HuH-7.5 (cell line): Measurements from ENCODE around the gene MGAT4C.
"Not testable (repeated sequence)": the region's sequence is repeated elsewhere in the genome, so short reads cannot be mapped to it uniquely, and the experiment has no call there.

Experiments
- DNase-seq: peaks from one replicate; pipeline ENCODE4 v3.0.0; 2011; ENCODE audit warnings: low spot score

The MGAT4C gene

DNA sequence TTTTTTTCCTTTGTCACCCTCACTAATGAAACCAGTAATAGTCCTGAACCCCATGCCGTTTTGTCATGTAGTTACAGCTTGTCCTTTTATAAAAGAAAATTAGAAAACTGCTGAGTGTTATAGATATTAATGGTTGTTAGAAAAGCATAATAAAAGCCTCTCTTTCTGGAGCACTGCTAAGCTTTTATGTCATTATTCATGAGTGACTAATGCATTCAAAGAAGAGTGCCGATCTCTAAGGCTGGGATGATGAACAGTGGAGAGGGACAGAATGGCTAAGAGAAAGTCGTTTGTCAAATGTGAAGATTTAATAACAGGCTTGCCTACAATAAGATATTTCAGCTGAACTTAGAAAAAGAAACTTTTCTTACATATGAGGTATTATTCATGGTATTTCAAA is 121.6 kb downstream of the MGAT4C start:
- DNase-seq = no peak

DNA sequence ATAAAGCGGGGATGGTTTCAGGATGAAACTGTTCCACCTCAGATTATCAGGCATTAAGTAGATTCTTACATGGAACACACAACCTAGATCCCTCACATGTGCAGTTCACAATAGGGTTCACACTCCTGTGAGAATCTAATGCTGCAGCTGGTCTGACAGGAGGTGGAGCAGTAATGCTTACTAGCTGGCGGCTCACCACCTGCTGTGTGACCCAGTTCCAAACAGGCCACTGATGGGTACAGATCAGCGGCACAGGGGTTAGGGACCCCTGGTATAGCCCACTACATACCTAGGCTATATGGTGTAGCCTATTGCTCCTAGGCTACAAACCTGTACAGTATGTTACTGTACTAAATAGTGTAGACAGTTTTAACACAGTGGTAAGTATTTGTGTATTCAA is 129.3 kb downstream of the MGAT4C start:
- DNase-seq = not testable (repeated sequence)

DNA sequence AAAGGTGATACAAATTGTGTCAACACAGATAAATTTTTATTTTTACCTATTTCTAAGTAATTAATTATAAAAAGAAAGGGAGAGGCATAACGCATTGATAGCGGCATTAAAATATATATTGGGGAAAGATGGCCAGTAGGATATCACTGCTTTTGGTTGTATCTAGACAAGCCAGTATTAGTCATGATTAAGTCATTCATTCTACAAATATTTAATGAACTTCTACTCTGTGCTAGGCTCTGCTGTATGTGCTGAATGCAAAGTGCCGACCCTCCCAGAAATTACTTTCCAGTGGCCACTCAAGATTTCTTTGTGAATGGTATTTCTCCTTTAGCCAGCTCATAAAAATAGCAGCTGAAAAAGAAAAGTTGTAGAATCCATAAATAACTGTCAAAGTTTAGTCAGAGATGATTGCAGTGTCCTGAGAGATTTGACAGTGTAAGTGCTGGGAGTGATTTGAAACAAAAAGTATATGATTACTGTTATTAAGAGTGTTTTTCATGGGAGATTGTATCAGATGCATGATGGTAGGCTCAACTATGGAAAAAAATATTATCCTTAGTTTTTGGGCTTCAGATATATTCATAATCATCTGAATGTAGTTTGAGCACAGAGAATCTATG is 133.2 kb downstream of the MGAT4C start:
- no peak for DNase-seq

DNA sequence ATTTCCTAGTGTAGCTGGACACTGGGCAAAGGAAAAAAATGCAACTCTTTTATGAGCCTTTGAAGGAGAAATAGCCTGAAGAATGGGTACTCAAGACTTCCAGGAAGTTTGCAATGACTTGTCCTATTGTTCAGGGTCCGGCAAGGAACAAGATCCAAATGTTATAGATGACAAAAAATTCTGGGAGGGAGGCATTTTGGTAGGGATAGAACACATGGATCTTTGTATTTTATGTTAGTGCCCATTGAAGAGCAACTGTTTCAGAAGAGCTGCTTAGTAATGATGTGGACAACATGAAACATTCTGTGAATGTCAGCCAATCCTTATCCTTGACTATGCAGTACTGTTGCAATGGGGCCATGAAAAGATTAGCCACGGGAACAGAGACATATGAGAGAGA is 138.0 kb downstream of the MGAT4C start:
- DNase-seq = no peak

DNA sequence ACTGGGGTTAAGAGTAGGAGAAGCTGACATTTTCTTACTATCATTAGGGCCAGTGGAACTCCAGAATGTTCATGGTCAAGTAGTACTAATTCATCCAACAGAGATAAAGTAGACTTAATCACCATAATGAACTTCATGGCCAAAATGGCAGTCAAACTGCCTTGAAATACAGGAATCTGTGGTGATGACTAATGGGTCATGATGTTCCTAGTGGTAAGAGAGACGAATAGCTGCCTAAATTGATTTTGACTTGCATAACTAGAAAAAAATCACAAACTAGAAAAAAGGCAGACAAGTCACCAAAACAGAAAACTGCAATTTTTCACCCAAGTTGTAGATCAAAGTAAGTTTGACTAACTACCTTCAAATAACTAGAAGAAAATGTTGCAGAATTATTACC is 138.5 kb downstream of the MGAT4C start:
- DNase-seq = no peak

DNA sequence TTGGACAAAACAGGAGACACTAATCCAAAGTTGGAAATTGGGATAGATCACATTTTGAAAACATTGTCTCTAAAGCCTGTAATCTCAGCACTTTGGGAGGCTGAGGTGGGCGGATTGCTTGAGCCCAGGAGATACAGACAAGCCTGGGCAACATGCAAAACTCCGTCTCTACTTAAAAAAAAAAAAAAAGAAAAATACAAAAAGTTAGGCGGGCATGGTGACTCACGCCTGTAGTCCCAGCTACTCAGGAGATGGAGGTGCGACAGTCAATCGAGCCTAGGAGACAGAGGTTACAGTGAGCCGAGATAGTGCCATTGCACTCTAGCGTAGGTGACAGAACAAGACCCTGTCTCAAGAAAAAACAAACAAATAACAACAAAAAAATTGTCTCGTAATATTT is 152.1 kb downstream of the MGAT4C start:
- no peak for DNase-seq

DNA sequence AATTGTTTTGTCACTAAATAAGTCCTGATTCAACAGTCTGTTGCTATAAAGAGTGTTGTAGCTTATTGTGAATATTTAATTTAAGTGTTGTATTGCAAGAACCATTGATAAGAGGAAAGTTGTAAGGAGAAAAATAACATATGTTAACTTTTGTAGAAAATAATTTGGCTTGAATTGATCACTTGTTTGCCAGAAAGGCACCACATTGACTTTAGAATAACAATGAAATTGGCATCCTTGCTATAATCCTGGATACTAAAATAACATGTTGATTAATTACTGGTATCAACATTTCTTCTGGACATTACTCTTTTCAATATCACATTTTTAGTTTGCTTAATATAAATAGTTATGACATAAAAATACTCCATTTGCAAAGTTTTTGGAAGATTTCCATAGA is 159.0 kb downstream of the MGAT4C start:
- no peak for DNase-seq

DNA sequence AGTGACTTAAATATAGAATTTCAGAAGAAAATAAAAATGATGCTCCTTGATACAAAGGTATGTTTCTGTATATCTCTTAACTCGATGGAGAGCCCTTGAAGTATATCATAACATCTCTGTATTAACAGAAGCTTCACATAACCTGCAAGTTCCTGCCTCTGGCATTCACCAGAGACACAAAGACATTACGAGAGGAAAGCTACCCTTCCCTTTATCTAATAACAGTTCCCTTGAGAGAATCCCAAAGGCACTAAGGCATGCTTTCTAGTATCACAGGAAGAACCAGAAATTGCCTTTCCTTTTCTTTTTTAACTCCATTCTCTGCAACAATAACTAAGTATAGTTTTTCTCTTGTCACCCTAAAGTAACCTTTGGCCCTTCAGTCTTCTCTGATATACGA is 164.5 kb downstream of the MGAT4C start:
- DNase-seq = no peak

DNA sequence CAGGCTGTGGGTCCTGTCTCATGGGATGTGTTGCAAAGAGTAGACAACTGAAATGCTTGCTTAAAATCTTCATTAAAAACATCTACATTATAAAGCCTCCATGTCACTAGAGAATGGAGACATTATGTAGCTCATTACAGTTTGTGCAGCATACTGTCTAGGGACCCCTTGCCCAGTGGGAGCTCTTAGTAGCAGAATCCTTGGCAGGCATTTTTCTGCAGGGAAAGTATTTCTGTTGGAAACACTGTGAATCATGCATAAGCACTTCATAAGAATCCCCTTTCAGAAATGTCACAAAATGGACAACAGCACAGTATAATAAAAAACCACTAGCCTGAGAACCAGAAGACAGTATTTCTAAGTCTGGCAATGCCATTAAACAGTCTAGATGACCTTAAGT is 174.3 kb downstream of the MGAT4C start:
- no peak for DNase-seq

DNA sequence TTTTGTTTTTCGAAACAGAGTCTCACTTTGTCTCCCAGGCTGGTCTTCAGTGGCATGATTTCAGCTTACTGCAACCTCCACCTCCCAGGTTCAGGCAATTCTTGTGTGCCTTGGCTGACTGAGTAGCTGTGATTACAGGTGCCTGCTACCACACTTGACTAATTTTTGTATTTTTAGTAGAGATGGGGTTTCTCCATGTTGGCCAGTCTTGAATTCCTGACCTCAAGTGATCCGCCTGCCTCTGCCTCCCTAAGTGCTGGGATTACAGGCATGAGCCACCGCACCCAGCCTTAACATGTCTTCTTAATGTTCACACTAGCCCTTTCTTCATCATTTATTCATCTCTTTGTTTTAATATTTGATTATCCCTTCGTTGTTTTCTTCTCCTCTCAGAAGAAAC is 197.1 kb downstream of the MGAT4C start:
- not testable (repeated sequence) for DNase-seq

DNA sequence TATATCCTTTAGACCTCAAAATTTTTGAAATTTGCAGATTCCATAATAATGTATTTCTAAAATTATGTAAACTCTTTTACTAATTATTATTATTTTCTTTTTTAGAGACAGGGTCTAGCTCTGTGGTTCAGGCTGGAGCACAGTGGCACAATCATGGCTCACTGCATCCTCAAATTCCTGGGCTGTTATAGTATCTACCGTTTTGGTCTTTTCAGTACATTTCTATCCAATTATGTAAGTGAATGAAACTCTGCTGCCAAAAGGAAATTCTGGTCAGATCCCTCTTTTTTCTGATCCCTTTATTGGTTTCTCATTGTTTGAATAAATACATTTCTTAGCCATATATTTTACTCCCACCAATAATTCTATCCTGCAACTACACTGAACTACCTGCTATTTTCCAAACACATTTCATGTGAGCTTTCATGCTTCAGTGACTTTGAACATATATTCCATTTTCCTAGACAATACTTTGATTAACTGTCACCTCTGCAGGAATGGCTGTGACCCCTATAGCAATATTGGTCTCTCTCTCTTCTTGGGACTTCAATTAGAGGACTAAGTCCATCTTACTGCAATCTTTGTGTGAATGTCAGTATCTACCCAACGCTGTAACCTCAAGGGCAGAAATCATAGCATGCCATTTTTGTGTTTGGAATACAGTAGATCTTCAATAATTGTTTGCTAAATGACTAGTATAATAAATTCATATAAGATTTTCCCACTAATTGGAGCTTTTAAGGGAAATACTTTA is 198.9 kb downstream of the MGAT4C start:
- DNase-seq = no peak

DNA sequence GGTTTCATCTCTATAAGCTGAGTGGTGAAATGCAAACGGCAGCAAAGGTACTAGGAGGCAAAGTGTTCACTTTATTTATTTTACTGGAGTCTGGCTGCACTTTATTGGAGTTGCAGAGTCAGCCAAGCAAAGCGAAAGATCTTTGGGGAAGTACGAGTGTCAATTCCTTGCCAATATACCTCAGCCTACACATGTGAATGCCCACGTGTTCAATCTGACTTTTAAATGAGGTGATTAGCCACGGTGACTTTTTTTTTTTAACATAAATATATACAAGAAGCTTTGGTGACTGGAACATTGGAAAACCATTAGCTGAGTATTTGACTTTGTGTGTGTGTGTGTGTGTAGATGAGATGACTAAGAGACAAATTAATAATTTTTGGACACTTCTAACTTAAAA is 203.3 kb downstream of the MGAT4C start:
- DNase-seq = no peak

DNA sequence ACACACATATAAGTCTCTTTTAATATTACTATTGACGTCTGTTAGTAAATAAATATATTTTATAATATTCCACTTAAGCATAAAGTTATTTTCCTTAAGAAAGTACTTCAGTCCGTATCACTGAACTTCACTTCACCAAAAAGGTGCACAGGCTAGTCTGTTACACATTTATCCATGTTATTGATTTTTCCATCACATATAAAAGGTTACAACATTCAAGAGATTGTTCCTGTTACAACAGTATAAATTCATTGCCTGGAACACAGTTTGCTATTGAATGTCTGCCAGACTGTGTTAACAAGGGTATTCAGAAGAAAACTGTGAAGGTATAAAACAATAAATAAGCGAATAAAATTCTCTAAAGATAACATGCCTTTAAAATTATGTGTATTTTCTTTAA is 206.2 kb downstream of the MGAT4C start:
- DNase-seq = no peak

DNA sequence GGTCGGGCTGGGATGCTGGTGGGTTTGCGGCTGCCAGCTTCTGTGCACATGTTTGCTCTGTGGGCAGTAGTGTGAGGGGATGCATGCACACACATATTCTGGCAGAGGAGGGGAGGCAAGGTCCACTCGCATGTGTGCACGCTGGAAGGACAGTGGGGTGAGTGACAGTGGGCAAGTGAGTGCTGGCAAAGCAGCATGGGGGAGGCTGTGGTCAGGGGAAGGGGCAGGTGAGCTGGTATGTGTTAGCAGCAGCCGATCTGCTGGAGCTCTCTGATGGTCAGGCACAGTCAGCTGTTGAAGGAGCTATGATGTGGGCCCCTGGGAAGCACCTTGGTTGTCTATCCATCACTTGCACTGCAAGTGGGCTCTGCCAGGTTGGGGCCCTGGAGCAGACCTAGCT is 211.8 kb downstream of the MGAT4C start:
- no peak for DNase-seq

DNA sequence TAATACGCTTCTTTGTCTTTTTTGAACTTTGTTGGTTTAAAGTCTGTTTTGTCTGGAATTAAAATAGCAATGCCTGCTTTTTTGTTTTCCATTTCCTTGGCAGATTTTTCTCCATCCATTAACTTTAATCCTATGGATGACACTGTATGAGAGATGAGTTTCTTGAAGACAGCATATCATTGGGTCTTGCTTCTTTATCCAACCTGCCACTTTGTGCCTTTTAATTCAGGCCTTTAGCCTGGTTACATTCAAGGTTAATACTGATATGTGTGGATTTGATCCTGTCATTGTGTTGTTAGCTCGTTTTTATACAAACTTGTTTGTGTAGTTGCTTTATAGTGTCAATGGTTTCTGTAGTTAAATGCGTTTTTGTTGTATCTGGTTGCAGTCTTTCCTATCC is 214.1 kb downstream of the MGAT4C start:
- DNase-seq = no peak

DNA sequence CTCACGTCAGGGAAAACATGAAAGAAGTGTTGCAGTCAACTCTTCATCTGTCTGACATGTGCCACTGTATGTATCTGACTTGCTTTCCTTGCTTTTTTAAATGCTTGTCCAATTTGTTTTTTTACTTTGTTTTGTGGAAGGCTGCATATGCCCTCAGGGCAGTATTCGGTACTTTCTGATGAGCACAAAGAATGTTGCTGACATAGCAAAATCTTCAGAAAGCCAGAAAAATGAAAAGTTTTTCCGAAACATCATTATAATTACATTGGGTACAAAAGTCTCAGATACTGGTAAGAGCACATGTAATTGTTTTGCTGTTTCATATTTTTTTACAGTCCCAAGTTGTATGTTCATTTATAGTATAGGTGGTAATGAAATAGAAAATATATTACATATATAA is 237.8 kb downstream of the MGAT4C start:
- DNase-seq = no peak

DNA sequence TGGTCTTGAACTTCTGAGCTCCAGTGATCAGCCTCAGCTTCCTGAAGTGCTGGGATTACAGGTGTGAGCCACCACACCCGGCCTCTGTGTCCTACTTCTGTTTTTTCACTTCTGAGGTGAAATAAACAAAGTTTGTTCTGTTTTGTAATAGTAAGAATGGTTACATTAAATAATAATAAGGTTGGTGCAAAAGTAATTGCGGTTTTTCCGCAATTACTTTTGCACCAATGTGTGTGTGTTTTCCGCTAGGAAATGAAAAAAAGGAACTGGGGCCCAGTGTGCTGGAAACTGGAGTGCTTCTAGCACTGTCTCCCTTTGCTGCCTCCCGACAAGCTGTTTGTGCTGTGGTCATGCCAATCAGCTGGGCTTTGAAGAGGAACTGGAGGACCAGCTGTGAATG is 241.2 kb downstream of the MGAT4C start:
- DNase-seq = no peak

DNA sequence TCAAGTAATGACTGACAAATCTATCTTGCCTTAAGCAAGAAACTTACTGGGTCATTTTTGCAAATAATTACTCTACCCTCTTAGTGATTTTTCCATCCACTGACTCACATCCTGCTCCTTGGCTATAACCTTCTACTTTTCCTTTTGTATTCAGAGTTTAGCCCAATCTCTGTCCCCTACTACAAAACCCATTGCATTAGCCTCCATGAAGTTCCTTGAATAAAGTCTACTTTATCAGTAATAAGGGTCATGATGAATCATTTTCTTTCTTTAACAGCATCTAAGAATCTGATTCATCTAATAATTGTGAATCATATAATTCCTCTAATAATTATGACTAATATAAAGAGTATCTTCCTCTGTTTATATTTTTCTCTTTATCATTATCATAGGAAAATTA is 249.5 kb downstream of the MGAT4C start:
- no peak for DNase-seq

DNA sequence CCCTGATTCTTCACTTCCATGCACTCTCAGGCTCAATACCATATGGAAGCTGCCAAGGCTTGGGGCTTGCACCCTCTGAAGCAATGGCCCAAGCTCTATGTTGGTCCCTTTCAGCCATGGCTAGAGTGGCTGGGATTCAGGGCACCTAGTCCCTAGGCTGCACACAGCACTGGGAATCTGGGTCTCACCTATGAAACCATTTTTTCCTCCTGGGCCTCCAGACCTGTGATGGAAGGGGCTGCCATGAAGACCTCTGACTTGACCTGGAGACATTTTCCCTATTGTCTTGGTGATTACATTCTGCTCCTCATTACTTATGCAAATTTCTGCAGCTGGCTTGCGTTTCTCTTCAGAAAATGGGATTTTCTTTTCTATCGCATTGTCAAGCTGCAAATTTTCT is 258.1 kb downstream of the MGAT4C start:
- no peak for DNase-seq

DNA sequence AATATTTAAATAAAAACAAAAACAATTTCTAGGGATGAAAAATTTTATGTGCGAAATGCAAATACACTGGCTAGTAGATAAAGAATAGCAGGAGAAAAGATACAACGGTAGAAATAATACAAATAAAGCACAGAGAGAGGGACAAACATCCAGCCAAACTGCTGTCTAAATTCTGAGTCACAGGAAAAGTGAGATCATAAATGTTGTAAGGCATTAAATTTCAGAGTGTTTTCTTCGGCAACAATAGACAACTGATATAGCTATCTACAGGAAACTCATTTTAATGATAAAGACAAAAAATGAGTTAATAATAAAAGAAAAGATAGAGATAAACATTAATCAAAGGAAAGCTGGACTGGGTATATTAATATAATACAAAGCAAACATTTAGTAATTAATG is 259.9 kb downstream of the MGAT4C start:
- DNase-seq = no peak

DNA sequence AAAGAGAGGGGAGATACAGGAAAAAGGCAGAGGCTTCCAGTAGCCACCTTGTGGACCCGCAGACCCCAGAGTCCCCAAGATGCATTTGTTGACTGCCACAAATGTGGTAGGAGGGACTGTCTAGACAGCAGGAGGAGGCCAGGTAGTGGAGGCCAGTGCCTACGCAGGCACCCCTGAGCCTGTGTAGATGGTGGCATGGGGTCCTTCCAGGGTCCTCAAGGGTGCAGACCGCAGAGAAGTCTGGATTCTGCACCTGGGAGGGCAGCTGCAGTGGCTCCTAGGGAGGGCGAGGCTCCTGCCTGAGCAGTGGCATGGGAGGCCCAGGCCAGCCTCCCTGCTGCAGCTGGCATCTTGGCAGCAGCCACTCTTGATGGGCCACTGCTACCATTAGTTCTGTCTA is 262.4 kb downstream of the MGAT4C start:
- DNase-seq = no peak

DNA sequence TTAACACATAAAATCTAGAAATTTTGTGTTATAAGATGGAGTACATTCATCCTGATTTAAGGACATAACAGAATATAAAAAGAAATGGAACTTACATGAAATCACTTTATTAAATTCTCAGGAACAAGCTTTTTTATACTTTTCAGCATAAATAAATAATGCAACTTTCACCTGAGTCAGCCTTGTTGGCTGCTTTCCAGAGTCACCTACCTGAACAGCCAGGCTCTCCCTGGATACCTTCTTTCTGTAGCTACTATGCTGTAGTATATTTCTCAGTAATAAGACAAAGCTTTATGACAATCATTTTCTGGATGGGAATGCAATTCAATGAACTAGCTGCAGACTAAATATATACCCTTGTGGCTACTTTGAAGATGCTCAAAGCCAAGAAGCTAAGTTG is 270.2 kb downstream of the MGAT4C start:
- DNase-seq = no peak

DNA sequence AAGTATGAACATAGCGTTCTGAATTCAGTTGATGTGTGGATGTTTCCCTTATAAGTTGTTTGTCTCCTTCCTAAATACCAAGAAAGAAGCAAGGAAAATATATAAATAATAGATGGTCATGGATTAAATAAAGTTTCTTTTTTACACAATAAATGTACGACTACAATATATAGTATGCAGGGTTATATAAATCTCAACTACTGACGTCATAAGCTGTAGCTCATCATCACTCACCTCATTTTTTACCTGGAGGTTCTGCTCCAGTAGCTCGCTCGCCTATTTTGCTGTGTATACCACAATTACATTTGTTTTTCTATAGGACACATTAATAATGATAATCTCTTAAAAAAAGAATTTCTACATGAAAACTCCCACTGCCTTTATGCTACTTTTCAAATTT is 272.6 kb downstream of the MGAT4C start:
- DNase-seq = no peak

DNA sequence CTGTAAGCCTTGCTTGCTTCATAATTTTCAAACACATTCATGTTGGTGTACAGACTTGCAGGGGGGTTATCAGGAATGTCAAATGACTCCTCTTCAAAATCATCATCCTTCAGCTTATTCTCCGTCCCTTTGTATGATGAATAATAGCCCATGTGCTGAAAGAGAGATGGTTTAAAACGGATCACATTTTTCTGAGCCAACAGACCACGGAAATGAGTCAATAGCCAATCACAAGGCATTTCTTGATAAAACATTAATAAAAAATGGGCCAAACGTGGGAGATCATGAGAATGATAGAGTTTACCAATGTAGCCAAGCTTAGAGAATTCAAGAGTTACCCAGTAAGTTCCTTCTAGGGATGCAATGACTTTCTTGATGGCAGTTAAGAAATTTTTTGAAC is 276.6 kb downstream of the MGAT4C start:
- no peak for DNase-seq
